Hematopoietic multipotent progenitor cell treated with erythropoietin and hydrocortisone succinate and interleukin-3 and kit ligand, for 8 days (in vitro differentiated cells): ENCODE measurements around the gene PSMC3.

Experiments used
- DNase-seq: peaks from one replicate; pipeline ENCODE4 v3.0.0-alpha.2; 2015

The PSMC3 gene

GRCh38 chr11:47375020-47375419 lies 51.2 kb downstream of the PSMC3 start:
- no peak for DNase-seq

DNA sequence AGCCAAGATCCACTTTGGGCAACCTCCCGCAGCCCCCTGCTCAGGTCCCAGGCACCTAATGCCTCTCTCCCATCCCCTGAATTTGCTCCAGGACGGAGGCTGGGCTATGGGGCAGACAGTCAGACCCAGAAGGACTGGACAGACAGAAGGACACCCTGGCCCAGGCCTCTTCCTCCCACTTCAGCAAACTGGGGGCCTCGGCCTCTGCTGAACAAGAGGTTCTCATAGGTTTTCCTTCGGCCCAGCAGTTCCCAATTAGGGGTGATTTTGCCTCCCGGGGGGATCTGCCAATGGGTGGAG lies 51.6 kb downstream of the PSMC3 start:
- DNase-seq: no peak

GRCh38 chr11:47373876-47374719 lies 52.1 kb downstream of the PSMC3 start:
- peak; percentile 71 for DNase-seq

DNA sequence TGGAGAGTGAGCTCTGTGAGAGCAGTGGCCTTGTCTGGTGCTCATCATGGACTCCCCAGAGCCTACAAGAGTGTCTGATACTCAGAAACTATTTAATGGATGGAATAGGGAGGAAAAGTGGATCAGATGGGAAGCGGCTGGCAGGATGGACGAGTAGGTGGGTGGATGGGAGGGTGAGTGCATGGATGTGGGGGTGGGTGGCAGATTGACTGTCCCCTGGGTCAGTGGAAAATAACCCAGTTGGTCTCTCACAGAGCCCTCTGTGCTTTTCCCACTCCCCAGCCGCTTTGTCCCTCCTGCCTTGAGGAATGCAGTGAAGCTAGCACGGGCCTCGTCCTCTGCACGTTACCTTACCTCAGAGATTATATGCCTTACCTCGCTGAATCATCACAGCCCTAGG lies 53.8 kb downstream of the PSMC3 start:
- DNase-seq: no peak

- DNase-seq: peak; percentile 7
Measured at GRCh38 chr11:47369676-47370075, 56.6 kb downstream of the PSMC3 start.
